ENCODE measurements around the gene BCL11B. TPM values are rescaled to one million over a fixed set of nuclear protein-coding genes. Genes with fewer than 3 reads are reported as not detected.

Gene BCL11B
- total RNA-seq, 1 donor from 2014 or later, result 1.3 TPM

DNA sequence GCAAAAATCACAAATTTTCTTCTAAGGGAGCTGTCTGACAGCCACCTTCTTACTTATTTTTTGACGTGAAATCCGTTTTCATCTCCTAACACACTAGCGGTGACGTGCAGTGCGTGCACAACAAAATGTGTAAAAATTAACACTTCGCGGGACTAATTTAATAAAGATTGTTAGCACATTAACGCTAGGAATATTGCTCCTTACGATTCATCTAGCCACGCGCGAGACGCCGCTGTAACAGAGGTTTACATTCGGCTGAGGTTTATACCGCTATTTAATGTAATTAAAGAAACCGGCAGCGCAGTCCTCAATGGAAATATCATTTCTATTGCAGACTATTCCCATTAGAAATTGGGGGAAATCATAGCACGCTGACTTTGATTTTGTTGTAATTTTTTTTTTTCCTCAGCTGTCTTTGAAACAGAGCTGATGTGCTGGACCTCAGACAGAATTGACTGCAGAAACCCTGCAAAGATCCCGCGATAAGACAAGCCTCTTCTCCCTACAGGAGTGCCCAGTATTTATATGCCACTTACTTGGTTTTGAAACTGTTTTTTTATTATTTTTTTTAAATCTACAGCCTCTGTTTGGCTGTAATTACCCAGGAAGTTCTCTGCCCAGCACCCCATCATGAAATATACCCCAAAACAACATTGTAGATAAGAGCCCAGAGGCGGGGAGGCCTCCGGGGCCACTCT lies 31.2 kb downstream of the BCL11B start:
- TF ChIP-seq, protein P1, sequence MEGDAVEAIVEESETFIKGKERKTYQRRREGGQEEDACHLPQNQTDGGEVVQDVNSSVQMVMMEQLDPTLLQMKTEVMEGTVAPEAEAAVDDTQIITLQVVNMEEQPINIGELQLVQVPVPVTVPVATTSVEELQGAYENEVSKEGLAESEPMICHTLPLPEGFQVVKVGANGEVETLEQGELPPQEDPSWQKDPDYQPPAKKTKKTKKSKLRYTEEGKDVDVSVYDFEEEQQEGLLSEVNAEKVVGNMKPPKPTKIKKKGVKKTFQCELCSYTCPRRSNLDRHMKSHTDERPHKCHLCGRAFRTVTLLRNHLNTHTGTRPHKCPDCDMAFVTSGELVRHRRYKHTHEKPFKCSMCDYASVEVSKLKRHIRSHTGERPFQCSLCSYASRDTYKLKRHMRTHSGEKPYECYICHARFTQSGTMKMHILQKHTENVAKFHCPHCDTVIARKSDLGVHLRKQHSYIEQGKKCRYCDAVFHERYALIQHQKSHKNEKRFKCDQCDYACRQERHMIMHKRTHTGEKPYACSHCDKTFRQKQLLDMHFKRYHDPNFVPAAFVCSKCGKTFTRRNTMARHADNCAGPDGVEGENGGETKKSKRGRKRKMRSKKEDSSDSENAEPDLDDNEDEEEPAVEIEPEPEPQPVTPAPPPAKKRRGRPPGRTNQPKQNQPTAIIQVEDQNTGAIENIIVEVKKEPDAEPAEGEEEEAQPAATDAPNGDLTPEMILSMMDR (IDR thresholded peaks at IDR 0.05), result no peak
- TF ChIP-seq EZH2 (IDR thresholded peaks at IDR 0.05) (no peak), EZH2phosphoT487 (IDR thresholded peaks at IDR 0.05) (no peak)
- Histone ChIP-seq H3K4me1 (peaks cover 7% of the 10 kb centered on the region), H3K79me2 (ENCODE audit: low read depth) (no peaks in the 10 kb centered on the region), H2AFZ (replicated peaks) (no peak overlapping the region), H4K20me1 (ENCODE audit: low read depth) (no peaks in the 10 kb centered on the region), H3F3A (ENCODE audit: low read depth) (peaks cover 16% of the 10 kb centered on the region), H3K4me2 (no peak overlapping the region), H3K27me3 (peaks cover 50% of the 10 kb centered on the region), H3K36me3 (no peaks in the 10 kb centered on the region), H3K9me3 (ENCODE audit: low read depth) (no peaks in the 10 kb centered on the region), H3K9ac (no peak overlapping the region), H3K4me3 (no peak overlapping the region), H3K27ac (no peak overlapping the region)
- no peak for DNase-seq (ENCODE audit: low spot score)
- Mint-ChIP-seq H3K9me3 (peaks cover 3% of the 10 kb centered on the region), H3K4me1 (peaks cover 33% of the 10 kb centered on the region), H3K36me3 (no peaks in the 10 kb centered on the region), H3K27ac (no peak overlapping the region), H3K27me3 (ENCODE audit: insufficient read depth, low read depth) (peaks cover 37% of the 10 kb centered on the region), H3K4me3 (no peak overlapping the region)

DNA sequence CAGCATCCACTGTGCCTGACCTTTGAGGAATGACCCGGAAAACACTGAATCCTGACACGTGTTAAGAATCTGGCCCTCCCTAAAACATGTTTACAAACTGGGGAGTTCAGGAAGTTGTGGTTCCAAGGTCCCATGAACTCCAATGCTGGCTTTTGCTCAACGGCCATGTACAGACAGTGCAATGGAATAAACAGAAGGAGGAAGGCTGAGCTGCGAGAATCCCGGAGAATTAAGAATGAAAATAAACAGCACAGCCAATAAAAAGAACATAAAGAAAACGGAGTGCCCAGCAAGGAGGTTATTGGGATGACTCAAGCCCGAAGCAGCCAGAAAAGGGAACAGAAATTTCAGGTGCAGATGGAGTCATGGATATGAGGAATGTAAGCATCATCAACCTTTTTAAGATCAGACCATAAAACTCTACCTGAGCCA lies 32.3 kb downstream of the BCL11B start:
- TF ChIP-seq, protein P1 (IDR thresholded peaks at IDR 0.05), result no peak
- TF ChIP-seq EZH2phosphoT487 (IDR thresholded peaks at IDR 0.05), result no peak
- no peak for TF ChIP-seq EZH2 (IDR thresholded peaks at IDR 0.05)
- H3K27me3 ChIP-seq, result peaks cover 39% of the 10 kb centered on the region
- H3F3A ChIP-seq (ENCODE audit: low read depth), result peaks cover 10% of the 10 kb centered on the region
- H3K27ac ChIP-seq, result no peak overlapping the region
- no peak overlapping the region for H3K27ac Mint-ChIP-seq
- no peaks in the 10 kb centered on the region for H3K36me3 Mint-ChIP-seq
- no peak overlapping the region for H3K4me3 Mint-ChIP-seq
- H3K9me3 Mint-ChIP-seq, result peaks cover 3% of the 10 kb centered on the region
- H4K20me1 ChIP-seq (ENCODE audit: low read depth), result no peaks in the 10 kb centered on the region
- H3K9ac ChIP-seq, result no peak overlapping the region
- no peak overlapping the region for H3K4me3 ChIP-seq
- no peaks in the 10 kb centered on the region for H3K36me3 ChIP-seq
- peaks cover 38% of the 10 kb centered on the region for H3K4me1 Mint-ChIP-seq
- H2AFZ ChIP-seq (replicated peaks), result no peak overlapping the region
- H3K4me2 ChIP-seq, result no peak overlapping the region
- H3K27me3 Mint-ChIP-seq (ENCODE audit: insufficient read depth, low read depth), result peaks cover 34% of the 10 kb centered on the region
- H3K79me2 ChIP-seq (ENCODE audit: low read depth), result no peaks in the 10 kb centered on the region
- DNase-seq (ENCODE audit: low spot score), result no peak
- no peaks in the 10 kb centered on the region for H3K9me3 ChIP-seq (ENCODE audit: low read depth)
- peaks cover 10% of the 10 kb centered on the region for H3K4me1 ChIP-seq

DNA sequence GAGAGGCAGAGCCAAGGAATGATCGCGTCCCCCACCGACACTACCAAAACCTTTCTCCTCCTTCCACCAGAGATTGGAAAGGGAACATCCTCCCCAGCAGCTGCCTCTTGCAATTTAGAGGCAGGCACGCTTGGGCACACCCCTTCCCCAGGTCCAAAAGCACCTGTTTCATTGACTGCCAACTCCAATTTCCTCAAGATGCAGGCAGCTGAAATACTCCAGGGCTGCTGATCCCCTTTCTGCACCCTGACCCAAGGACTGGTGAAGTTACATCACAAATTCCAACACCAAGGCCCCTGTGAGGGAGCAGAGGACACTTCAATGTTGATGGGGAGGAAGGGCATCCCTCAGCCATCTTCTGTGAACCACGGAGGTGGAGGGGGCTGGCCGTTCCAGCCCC lies 33.8 kb downstream of the BCL11B start:
- DNase-seq (ENCODE audit: low spot score), result no peak
- Histone ChIP-seq H3K4me2 (no peak overlapping the region), H3K27ac (no peak overlapping the region), H3K9me3 (ENCODE audit: low read depth) (no peaks in the 10 kb centered on the region), H3K36me3 (no peaks in the 10 kb centered on the region), H4K20me1 (ENCODE audit: low read depth) (no peaks in the 10 kb centered on the region), H3K9ac (no peak overlapping the region), H3K79me2 (ENCODE audit: low read depth) (no peaks in the 10 kb centered on the region), H3K27me3 (peaks cover 25% of the 10 kb centered on the region), H3F3A (ENCODE audit: low read depth) (peaks cover 5% of the 10 kb centered on the region), H3K4me3 (no peak overlapping the region), H3K4me1 (peaks cover 10% of the 10 kb centered on the region), H2AFZ (replicated peaks) (no peak overlapping the region)
- Mint-ChIP-seq H3K4me1 (peaks cover 32% of the 10 kb centered on the region), H3K36me3 (no peaks in the 10 kb centered on the region), H3K9me3 (peaks cover 3% of the 10 kb centered on the region), H3K27me3 (ENCODE audit: insufficient read depth, low read depth) (peaks cover 23% of the 10 kb centered on the region), H3K27ac (no peak overlapping the region), H3K4me3 (peak overlapping the region; percentile 23)
- TF ChIP-seq EZH2phosphoT487 (IDR thresholded peaks at IDR 0.05) (no peak), EZH2 (IDR thresholded peaks at IDR 0.05) (no peak)
- TF ChIP-seq, protein P1 (IDR thresholded peaks at IDR 0.05), result no peak

Data from neural progenitor cell (in vitro differentiated cells).